Globus pallidus (tissue), 1 donor: Measurements from ENCODE around the gene ADAMTSL3.
A peak's percentile ranks its signal among the peaks of the same experiment; 100 is the strongest.

ENCODE experiments used
- DNase-seq: peaks from one replicate; pipeline ENCODE4 v3.0.0-alpha.2; 2015; ENCODE audit warnings: low spot score

ADAMTSL3 gene

GRCh38 chr15:83656943-83657528 is 3.1 kb downstream of the ADAMTSL3 start:
- DNase-seq, result no peak

GRCh38 chr15:83657549-83657948 is 3.6 kb downstream of the ADAMTSL3 start:
- no peak for DNase-seq

- DNase-seq, result no peak
Observed at GRCh38 chr15:83658430-83659416, 4.8 kb downstream of the ADAMTSL3 start.

- no peak for DNase-seq
Observed at GRCh38 chr15:83659417-83659812, 5.5 kb downstream of the ADAMTSL3 start.

GRCh38 chr15:83665480-83665879 is 11.6 kb downstream of the ADAMTSL3 start:
- DNase-seq, result no peak

GRCh38 chr15:83670672-83671229 is 16.8 kb downstream of the ADAMTSL3 start:
- no peak for DNase-seq

- DNase-seq, result no peak
Observed at GRCh38 chr15:83671603-83672002, 17.7 kb downstream of the ADAMTSL3 start.

GRCh38 chr15:83673385-83673784 is 19.5 kb downstream of the ADAMTSL3 start:
- DNase-seq, result peak; percentile 43

- no peak for DNase-seq
Observed at GRCh38 chr15:83682476-83683088, 28.7 kb downstream of the ADAMTSL3 start.

- no peak for DNase-seq
Observed at GRCh38 chr15:83685916-83686332, 32.0 kb downstream of the ADAMTSL3 start.

GRCh38 chr15:83688201-83688600 is 34.3 kb downstream of the ADAMTSL3 start:
- no peak for DNase-seq

GRCh38 chr15:83690676-83691075 is 36.8 kb downstream of the ADAMTSL3 start:
- no peak for DNase-seq

GRCh38 chr15:83692746-83693581 is 39.0 kb downstream of the ADAMTSL3 start:
- no peak for DNase-seq

- no peak for DNase-seq
Observed at GRCh38 chr15:83694015-83694414, 40.1 kb downstream of the ADAMTSL3 start.

GRCh38 chr15:83694536-83694935 is 40.6 kb downstream of the ADAMTSL3 start:
- DNase-seq, result no peak

- no peak for DNase-seq
Observed at GRCh38 chr15:83695246-83695645, 41.3 kb downstream of the ADAMTSL3 start.

- no peak for DNase-seq
Observed at GRCh38 chr15:83695901-83696425, 42.0 kb downstream of the ADAMTSL3 start.

GRCh38 chr15:83697716-83698115 is 43.8 kb downstream of the ADAMTSL3 start:
- DNase-seq, result no peak

- DNase-seq, result no peak
Observed at GRCh38 chr15:83698294-83698693, 44.4 kb downstream of the ADAMTSL3 start.

- no peak for DNase-seq
Observed at GRCh38 chr15:83699028-83699427, 45.1 kb downstream of the ADAMTSL3 start.

- no peak for DNase-seq
Observed at GRCh38 chr15:83700082-83700481, 46.2 kb downstream of the ADAMTSL3 start.
